GM18951 (cell line): ENCODE measurements around the gene EML2.
A peak's percentile ranks its signal among the peaks of the same experiment; 100 is the strongest.
"Not testable (repeated sequence)": the region's sequence is repeated elsewhere in the genome, so short reads cannot be mapped to it uniquely, and the experiment has no call there.

Source experiments
- POLR2A ChIP-seq: IDR thresholded peaks from 4 replicates; pipeline ENCODE4 v1.6.1; 2011; ENCODE audit warnings: mild to moderate bottlenecking; ENCODE audit not compliant: insufficient read length, insufficient read depth; ENCODE audit errors: extremely low read depth
- in situ Hi-C: fragments of 300-500 bp; cut with MboI; formaldehyde crosslinking; loops from one replicate; pipeline ENCODE4 v1.12.0; 2022; ENCODE audit warnings: low sequenced_read_pairs, mixed read lengths, inconsistent platforms; ENCODE audit not compliant: unreplicated experiment

Gene EML2

DNA sequence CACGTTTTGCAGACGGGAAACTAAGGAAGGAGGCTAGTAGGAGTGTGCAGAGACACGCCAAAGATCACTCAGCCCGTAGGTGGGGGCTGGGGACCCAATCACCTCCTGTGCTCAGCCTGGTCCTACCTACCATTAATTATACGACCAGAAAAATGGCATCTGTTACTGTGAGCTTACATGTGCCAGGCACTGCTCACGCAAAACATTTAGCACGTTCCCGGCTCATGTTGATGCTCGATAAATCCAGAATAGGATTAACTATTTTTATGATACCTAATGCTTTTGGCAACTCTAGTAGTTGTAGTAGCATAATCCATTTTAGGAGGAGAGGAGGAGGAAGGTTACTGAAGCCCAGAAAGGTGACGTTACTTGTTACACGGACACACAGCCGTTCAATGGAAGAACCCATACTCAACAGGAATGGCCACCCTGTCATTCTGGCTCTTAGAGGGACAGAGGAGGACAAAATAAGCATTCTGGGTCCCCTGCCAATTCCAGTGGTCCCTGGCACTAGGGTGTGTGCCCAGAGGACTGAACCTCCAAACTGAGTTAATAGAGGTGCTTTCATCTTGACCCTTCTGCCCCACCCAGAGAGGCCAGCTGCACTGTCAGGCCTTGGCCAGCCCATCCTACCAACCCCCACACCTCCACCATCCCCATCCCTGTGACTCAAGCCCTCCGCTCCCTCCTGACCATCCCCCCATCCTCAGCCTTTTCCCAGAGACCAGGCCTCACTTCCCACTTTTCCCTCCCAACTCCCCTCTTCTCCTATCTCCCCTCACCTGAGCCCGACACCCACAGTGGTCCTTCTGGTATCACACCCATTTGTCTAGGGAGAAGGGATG is 5.0 kb upstream of the EML2 start:
- in situ Hi-C loops = no loop called here
- TF ChIP-seq POLR2A = no peak

GRCh38 chr19:45643024-45643926 is 4.1 kb upstream of the EML2 start:
- in situ Hi-C loops = no loop called here

DNA sequence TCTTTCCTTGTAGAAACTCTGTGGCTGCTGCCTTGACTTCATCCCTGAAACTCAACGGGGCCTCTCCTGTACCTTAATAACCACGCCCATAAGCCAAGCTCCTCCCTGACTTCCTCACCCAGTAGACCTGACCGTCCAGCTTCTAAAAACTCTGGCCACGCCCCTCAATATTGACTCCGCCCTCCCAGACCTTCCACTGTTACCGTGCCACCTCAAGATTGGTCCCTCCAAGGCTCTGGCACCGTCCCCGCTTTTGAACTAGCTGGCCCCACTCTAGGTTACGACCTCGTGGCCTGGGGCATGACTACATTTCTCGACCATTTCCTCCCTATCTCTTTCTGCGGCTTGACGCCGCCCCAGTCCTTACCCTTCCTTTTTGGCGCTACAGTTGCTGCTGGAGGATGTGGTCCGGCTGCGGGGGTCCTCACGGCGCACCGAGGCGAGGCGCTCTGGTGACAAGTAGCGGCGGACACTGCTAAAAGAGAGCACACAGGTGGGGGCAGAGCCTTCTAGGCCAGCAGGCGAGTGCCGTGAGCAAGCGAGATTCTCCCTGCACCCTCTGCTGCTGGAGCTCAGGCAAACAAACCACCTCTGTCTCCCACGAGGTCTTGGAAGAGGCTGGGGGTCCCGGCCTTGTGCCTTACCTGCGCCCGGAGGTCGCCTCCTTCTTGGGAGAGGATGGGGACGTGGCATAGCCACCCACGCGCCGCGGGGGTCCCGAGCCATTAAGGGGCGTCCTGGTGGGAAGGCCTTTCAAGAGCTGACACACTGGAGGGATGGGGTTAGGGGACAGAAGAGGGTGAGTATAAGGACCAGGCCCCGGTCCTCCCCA is 2.3 kb upstream of the EML2 start:
- in situ Hi-C loops = no loop called here
- TF ChIP-seq POLR2A = peak; percentile 57

More at GRCh38 chr19:45643024-45643926, 4.1 kb upstream of the EML2 start:
- peak; percentile 5 for TF ChIP-seq POLR2A

DNA sequence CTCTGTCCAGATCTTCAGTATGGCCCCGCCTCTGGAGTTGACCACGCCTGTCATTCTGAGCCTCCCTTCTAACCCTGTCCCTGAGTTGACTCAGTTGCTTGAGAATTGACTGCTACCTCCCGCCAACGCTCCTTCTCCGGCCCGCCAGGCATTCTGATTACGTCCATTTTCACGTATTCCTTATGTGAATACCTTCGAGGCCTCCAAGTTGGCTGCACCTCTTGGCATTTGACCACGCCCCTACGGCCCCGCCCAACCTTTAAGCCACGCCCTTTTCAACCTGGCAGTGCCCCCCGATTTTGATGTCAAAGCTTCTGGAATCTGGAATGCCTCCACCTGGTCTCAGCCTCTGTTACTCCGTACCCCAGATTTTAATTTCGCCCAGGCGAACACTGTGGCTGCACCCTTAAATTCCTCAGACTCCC is 1.7 kb upstream of the EML2 start:
- in situ Hi-C loops = no loop called here

DNA sequence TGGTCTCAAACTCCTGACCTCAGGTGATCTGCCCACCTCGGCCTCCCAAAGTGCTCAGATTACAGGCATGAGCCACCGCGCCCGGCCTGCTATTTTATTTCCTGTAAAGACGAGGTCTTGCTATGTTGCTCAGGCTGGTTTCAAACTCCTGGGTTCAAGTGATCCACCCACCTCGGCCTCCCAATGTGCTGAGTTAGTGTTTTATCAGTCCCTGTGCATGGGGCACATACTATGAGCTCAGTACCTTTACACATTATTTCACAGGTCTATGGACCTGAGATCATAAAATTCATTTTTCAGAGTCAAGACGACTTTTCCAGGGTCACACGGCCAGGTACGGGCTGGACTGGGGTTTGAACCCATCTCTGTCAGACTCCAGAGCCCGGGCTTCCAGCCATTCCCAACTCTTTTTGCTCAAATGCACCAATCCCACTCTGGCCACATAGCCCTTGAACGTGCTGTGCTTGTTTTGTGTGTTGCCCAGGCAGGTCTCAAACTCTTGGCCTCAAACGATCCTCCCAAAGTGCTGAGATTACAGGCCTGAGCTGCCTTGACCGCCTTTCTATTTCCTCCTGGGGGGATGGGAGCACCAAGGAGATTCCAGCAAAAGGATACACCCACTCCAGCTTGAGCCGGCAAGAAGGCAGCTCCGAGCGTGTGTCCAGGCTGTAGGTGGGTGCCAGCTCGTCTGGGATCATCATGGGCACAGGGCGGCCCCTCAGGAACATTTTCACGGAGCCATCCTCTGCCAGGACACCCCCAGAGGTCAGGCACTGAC is 1.1 kb downstream of the EML2 start:
- in situ Hi-C loops = no loop called here
- no peak for TF ChIP-seq POLR2A

More for the DNA sequence above, 1.7 kb upstream of the EML2 start:
- no peak for TF ChIP-seq POLR2A

DNA sequence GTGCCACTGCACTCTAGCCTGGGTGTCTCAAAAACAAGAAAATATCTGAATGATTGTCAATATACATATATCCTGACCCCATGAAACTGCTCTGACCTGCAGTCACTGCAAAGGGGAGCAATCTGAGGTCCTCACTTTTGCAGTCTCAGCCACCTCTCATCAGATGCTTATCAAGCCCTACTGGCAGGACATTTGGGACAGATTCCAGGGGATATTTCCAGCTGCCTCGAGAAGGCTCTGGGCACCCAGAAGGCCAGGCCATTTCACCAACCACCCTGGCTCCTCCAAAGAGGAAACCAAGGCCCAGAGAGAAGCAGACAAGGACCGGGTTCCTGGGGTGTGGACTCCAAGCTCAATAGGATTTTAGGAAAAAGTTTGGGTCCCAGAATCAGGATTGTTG is 2.3 kb downstream of the EML2 start:
- no peak for TF ChIP-seq POLR2A
- in situ Hi-C loops = no loop called here

- in situ Hi-C loops = no loop called here
- TF ChIP-seq POLR2A = no peak
Measured at GRCh38 chr19:45636275-45636674, 2.9 kb downstream of the EML2 start.

- in situ Hi-C loops = no loop called here
- TF ChIP-seq POLR2A = no peak
Measured at GRCh38 chr19:45632468-45633196, 6.6 kb downstream of the EML2 start.

GRCh38 chr19:45630463-45630862 is 8.7 kb downstream of the EML2 start:
- in situ Hi-C loops = no loop called here

DNA sequence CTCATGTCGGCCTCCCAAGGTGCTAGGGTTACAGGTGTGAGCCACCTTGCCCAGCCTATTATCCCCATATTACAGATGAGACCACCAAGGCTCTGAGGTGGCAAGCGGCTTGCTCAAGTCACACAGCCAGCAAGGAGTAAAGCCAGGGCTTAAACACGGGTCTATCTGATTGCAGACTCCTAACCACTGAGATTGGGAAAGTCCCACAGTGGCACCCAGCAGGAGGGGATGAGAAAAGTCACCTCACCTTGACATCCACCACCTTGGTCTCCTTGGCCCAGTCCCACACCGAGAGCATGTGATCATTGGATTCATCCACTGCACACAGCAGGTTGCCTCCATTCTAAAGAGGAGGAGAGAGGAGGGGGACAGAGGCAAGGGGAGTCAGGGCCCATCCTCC is 9.5 kb downstream of the EML2 start:
- TF ChIP-seq POLR2A = no peak
- in situ Hi-C loops = no loop called here

More at GRCh38 chr19:45630463-45630862, 8.7 kb downstream of the EML2 start:
- no peak for TF ChIP-seq POLR2A

GRCh38 chr19:45628219-45628618 is 11.0 kb downstream of the EML2 start:
- in situ Hi-C loops = not testable (repeated sequence)

DNA sequence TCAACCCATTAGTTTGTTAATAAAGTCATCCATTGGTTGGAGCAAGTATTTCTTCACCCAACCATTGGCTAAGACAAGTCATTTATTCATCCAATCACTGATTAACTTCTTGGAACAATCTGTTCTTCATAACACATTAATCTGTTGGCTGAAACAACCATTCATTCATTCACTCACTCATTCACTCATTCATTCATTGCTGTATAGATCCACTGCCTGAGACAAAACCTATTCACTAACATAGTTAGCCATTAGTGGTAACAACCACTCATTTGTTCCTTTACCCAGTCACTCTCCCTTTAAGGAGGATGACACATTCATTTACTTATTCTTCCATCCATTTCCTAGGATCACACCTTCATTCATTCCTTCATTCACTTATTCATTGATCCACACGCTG is 15.2 kb downstream of the EML2 start:
- in situ Hi-C loops = no loop called here
- no peak for TF ChIP-seq POLR2A
